Measurements from ENCODE around the gene RPS6KA2.

- TF ChIP-seq CTCF (IDR thresholded peaks at IDR 0.05) (no peak), ZFX (IDR thresholded peaks at IDR 0.05; ENCODE audit: borderline replicate concordance) (no peak)
Observed at GRCh38 chr6:166551754-166552495, 75.1 kb downstream of the RPS6KA2 start.

Data from 22Rv1 (cell line).